ENCODE data around the gene CDH13.

CDH13 gene

GRCh38 chr16:83472776-83473501 is 846.2 kb downstream of the CDH13 start:
- no peak for DNase-seq

DNA sequence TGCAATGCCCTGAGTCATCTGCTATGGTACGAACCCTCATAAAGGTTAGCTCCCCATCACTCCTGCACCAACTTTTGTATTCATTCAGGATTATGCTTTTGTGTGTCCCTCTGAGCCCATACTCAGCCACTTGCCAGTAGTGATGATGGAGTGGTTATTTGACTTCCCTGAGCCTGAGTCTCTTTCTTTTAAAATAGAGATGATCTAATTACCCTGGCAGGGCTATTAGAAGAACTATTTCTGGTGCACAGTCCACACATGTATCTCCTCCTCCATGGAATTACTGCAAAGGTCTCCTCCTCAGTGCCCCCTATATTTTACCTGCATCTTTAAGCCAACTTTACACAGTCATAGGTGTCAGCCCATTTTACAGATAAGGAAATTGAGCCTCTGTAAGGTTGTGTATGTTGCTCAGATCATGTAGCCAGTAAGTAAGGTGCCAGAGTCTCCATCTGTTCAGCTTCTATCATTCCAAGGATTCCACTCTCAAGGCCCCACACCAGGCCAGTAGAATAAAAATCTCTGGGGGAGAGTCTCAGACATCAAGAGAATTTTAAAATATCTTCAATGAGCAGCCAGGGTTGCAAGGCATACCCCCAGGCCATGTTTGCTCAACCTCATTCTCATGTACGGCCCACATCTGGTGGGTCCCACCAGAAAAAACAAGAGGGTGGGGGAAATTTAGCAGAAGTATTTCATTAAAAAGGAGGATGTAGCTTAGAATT is 847.3 kb downstream of the CDH13 start:
- no peak for DNase-seq

DNA sequence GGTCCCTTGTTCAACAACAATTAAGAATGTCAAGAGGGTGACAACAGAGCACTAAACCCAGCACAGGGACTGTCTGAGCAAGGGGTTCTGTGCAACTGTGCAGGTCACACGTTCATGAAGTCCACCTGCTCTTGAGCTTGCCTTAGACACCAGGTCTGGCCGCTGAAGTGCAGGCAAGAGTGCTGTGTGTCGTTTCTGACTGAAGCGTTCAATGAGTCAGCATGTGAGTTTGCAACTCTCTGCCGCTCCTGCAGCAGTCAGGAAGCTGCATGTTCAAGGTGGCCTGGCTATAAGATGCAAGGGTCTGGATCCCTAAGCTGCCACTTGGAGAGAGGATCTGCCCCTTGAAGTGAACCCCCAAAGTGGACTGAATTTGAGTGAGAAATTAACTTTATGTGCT is 848.3 kb downstream of the CDH13 start:
- no peak for DNase-seq

GRCh38 chr16:83481589-83481988 is 854.8 kb downstream of the CDH13 start:
- DNase-seq = no peak

- DNase-seq = no peak
Observed at GRCh38 chr16:83482545-83483162, 855.9 kb downstream of the CDH13 start.

DNA sequence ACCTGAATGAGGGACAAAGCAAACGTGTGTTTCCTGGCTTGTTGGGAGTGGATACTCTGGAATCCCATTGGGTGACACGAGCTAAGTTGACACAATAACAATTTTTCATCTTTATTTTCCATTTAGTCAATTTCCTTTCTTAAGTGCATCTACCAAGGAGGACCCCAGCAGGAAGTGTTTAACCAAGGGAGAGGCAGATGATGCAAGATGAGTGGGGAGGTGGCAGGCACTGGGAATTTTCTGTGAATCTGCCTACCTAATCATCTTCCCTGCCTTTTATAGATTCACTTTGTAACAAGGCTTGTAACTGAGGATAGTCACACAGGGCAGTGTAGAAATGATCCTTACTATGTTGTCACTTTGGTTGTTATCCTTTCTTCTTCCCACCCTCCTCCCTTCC is 863.3 kb downstream of the CDH13 start:
- DNase-seq = no peak

DNA sequence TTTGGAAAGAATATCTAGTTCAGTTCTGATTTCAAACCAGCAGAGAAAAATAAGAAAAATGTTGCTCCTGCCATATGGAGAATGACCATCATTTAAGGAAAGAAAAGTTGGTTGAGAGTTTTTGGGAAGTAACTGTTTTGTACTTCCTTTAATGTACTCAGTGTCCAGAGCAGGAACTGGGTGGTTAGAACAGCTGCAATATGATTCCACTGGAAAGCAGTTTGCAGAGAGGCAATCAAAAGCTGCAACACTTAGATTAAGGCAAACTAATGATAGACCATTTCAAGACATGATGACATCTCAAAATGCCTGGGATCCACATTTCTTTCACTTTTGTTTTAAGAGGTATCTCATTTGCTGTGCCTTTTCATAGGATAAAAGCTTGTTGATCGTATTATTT is 867.7 kb downstream of the CDH13 start:
- DNase-seq = no peak

GRCh38 chr16:83501481-83501880 is 874.7 kb downstream of the CDH13 start:
- DNase-seq = no peak

DNA sequence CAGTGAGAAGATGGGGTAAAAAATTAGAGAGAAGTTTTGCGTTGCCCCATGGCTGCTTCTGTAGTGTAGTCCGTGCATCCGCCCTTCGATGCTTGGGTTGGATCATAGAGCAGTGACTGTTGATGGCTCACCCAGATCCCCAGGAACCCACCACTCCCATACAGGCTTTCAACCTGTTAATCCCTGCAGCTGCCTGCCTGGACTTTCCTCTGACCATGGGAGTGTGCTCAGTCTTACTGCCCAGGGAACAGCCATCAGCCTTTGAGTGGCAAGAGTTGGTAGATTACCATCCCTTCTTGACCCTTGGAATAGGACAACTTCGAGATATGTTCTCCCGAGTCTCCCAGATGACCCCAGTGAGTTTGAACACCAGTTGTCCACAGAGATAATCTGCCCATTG is 881.5 kb downstream of the CDH13 start:
- DNase-seq = no peak

DNA sequence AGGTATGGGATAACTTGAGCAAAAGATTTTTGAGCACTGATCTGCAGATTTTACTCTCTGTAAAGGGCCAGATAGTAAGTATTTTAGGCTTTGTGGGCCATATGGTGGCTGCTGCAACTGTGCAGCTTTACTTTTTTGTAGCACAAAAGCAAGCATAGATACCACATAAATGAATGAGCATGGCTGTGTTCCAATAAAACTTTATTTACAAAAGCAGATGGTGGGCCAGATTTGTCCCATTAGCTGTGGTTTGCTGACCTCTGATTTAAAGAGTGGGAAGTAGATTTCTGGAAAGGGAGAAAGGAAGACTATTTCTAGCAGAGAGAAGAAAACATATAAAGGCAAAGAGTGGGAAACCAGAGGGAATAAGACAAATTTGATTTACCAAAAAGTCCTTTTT is 882.5 kb downstream of the CDH13 start:
- no peak for DNase-seq

DNA sequence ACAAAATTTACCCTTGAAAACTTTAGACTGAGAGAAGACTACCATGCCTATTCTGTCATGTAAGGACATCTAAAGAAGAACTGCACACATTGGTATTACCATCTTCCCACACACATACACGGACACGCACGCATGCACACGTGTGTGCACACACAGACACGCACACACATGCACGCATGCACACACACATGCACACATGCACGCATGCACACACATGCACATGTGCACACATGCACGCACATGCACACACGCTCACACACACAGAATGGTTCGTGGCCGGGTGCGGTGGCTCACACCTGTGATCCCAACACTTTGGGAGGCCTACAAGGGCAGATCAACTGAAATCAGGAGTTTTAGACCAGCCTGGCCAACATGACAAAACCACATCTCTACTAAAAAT is 884.1 kb downstream of the CDH13 start:
- DNase-seq = no peak

DNA sequence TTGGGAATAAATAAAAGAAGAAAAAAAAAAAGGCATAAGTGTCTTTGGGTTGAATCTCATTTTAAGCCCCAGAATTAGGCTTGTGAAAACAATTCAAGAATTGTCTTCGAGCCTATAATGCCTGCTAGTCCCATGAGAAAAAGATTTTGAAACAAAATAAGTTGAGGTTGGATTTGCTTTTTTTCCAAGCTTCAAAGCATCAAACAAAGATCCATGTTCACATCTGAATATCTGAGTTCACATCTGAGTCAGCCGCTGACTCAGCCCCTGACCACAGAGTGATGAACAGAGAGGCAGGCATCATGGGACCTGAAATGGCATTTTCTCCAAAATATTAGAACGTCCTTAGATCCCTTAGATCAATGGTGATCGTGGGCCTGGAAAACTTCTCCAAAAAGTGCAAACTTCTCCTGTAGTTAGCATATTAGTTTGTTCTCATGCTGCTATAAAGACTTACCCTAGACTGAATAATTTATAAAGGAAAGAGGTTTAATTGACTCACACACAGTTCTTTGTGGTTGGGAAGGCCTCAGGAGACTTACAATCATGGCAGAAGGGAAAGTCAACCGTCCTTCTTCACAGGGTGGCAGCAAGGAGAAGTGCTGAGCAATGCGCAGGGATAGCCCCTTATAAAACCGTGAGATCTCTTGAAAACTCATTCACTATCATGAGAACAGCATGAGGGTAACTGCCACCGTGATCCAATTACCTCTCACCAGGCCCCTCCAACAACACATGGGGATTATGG is 886.4 kb downstream of the CDH13 start:
- no peak for DNase-seq

- DNase-seq = no peak
Observed at GRCh38 chr16:83515395-83515794, 888.6 kb downstream of the CDH13 start.

DNA sequence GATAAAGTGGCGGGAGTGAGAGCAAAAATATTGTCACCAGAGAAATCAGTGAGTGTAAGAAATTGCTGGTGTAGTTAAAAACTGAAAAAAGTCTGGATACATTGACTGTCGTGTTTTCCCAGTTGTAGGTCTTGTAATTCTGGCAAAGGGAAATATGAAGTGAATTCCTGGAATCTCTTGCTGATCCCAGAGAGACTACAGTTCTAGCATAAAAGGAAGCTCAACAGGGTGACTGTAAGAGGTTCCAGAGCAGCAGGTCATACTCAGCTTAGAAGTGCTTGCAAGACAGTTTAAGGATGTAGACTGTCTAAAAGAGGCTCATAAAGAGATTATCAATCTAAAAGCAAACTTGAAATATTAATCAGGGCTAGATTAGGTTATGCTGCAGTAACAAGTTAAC is 890.2 kb downstream of the CDH13 start:
- DNase-seq = no peak

DNA sequence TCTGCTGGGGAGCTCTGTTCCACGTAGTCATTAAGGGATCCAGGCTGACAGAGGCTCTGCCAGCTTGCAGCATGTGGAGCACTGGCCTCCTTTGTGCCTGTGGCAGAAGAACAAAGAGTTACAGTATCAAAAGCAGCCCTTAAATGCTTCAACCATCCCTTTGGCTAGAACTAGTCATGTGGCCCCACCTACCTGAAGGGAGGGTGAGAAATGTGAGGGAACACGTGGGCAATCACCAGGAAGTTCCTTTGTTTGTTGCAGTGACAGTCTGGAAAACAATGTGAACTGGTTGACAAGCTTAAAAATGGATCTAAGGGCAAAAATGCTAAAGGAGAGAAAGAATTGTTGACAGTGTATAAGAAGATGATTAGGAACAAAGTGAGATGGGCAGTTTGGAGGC is 890.6 kb downstream of the CDH13 start:
- DNase-seq = no peak

- DNase-seq = no peak
Observed at GRCh38 chr16:83520596-83520995, 893.8 kb downstream of the CDH13 start.

DNA sequence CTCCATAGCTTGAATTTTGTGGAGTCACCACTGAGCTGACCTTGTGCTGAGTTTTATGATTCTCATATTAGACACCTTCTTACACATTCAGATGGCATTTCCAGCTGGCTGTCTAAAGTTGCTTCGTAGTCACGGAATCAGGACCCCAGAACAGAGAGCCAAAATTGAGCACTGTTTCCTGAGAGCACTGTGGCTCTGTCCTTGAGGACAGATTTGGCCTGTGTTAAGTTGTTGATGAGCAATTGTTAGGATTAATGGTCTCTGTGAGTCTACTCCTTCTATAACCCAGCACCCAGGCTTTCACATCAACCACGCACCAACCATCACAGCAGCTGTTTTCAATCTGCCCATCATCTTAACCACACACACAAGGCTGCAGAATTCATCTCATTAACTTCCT is 903.5 kb downstream of the CDH13 start:
- no peak for DNase-seq

- DNase-seq = no peak
Observed at GRCh38 chr16:83532634-83533033, 905.9 kb downstream of the CDH13 start.

DNA sequence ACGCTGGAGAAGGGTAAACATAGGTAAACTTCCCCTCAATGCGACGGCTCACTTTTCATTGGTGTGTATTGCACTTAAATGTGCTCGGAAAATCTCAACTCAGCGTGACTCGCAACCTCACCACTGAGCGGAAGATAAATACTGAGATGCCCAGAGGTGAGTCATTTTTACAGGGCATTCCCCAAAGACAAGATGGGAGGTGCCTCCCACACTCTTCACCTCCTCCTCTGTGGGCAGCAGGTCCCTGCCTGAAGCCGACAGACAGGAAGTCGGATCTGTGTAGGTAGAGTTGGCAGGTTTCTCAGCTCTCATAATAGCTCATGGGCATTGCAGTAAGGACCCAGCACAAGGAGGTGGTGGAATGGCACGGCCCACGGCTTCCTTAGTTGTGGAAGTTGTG is 906.4 kb downstream of the CDH13 start:
- DNase-seq = no peak

- no peak for DNase-seq
Observed at GRCh38 chr16:83538707-83539106, 911.9 kb downstream of the CDH13 start.

DNA sequence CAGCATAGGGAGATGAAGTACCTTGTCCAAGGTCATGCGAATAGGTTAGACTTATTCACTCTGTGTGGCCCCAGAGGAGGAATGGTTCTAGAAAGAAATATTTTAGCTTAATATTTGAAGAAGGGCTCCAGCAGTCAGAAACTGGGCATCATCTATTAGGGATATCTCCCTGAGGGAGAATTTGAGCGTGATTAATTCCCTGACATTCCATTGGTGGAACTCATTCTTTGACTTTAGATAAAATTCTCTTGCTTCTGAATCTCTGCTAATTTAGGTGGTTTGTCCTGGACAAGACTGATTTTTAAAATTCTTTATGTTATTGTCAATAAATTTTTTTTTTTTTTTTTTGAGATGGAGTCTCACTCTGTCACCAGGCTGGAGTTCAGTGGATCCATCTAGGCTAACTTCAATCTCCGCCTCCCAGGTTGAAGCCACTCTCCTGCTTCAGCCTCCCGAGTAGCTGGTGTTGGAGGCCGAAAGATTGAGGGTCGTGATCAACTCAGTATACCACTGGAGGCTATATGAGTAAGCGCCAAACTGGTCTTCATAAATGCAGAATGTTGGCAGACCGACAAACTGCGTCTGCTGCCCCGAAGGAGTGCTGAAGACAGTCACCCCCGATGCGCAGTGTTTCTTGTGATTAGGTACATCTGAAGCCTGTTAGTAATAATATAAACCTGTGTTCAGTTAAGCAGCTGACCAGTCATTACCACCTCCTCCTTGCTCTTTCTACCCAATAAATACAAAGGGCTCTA is 913.1 kb downstream of the CDH13 start:
- no peak for DNase-seq

DNA sequence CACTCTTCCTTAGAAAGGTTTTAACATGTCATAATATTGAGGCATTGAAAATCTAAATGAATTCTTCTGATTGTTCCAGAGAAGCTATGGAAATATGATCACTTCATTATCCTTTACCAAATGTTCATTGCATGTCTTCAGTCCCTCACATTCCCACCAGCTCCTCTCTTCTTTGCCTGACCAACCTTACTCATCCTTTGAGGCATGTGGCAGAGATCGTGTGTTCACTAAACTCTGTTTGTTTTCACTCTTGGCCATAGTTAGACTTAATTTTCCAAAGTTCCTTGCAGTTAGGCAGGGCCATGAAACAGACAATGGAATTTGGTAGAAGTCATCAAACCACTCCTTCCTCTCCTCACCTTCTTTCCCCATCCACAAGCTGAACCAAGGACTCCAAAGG is 914.5 kb downstream of the CDH13 start:
- no peak for DNase-seq

GRCh38 chr16:83542491-83542890 is 915.7 kb downstream of the CDH13 start:
- DNase-seq = no peak
